ENCODE measurements around the gene AOC2. TPM values are rescaled to one million over a fixed set of nuclear protein-coding genes. Genes with fewer than 3 reads are reported as not detected.
A peak's percentile ranks its signal among the peaks of the same experiment; 100 is the strongest.
"Not testable (repeated sequence)": the region's sequence is repeated elsewhere in the genome, so short reads cannot be mapped to it uniquely, and the experiment has no call there.

Gene AOC2
- total RNA-seq, 1 experiment from 2014 or later: 0.11 TPM

DNA sequence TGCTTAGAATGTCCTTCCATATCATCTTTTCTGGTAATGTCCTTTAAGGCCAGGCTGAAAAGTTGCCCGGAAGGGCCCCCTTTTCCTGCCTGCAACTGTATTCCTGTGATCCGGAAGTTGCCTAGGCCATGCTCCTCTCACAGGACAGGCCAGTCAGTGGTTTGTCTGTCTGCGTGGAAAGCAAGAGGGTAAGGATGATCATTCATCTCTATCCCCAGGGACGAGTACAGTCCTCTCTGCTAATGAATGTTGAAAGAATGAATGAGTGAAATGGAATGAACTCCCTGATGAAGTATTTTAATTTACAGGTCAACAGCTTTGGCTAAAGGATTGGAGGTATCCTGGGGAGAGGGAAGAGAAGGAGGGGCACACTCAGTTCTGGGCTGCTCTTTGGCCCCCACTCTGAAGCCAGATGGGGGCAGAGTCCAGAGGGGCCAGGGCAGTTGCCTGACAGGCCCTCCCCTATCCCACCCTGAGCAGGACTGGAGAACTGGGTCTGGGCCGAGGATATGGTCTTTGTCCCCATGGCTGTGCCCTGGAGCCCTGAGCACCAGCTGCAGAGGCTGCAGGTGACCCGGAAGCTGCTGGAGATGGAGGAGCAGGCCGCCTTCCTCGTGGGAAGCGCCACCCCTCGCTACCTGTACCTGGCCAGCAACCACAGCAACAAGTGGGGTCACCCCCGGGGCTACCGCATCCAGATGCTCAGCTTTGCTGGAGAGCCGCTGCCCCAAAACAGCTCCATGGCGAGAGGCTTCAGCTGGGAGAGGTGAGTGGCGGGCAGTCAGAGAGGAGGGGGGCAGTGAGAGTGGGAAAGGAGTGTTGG, 9.8 kb downstream of the AOC2 start:
- no peak for DNase-seq (ENCODE audit: low read depth)

- DNase-seq (ENCODE audit: low read depth): no peak
These were observed 10.7 kb downstream of the AOC2 start for GRCh38 chr17:42855048-42855596.

DNA sequence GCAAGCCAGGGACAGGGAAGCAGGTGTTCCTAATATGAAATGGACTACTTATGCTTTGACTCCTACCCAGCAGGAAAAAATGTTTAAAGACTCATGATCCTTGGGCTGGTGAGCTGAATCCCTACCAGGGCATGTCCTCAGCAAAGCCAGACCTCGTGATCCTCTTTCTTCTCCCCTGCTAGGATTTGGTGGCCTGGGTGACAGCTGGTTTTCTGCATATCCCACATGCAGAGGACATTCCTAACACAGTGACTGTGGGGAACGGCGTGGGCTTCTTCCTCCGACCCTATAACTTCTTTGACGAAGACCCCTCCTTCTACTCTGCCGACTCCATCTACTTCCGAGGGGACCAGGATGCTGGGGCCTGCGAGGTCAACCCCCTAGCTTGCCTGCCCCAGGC, 11.7 kb downstream of the AOC2 start:
- not testable (repeated sequence) for DNase-seq (ENCODE audit: low read depth)

- not testable (repeated sequence) for DNase-seq (ENCODE audit: low read depth)
These were observed 12.1 kb downstream of the AOC2 start for GRCh38 chr17:42856516-42856915.

GRCh38 chr17:42857389-42857788, 13.0 kb downstream of the AOC2 start:
- no peak for DNase-seq (ENCODE audit: low read depth)

DNA sequence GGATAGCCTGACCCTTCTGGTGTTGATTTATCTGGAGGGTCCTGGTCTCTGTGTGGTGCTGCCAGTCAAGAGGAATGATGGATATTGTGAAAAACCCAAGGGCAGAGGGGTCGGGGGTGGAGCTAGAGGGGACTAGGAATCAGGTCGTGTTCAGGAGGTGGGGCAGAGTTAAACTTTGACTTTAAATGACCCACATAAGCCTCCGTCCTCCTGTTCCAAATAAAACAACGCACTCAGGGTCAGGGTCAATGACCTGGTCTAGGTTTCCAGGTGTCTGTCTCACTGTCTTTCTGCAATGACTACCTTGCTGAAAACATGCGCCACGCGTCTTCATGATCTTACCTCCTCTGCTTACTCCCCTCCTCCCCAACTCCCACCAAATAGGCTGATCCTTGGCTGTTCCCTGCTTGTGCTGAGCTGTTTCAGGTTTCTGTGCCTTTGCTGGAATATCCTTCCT, 21.3 kb downstream of the AOC2 start:
- DNase-seq (ENCODE audit: low read depth): no peak

DNA sequence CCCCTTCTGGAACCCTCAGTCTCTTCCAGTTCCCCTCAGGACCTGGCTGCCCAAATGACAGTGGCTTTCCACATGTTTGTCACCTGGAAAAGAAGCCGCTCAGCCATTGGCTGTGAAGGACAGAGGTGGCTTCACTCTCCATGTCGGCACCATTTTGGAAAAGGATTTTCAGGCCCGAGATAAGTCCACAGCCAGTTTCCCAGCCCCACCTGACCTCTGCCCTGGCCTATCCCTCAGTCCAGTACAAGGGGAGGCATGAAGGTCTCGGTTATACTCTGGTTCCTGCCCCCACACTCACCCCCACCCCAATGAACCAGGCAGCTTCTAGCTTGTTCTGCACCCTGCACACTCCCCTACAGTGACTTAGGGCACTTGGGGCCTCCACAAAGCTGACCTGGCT, 21.8 kb downstream of the AOC2 start:
- no peak for DNase-seq (ENCODE audit: low read depth)

DNA sequence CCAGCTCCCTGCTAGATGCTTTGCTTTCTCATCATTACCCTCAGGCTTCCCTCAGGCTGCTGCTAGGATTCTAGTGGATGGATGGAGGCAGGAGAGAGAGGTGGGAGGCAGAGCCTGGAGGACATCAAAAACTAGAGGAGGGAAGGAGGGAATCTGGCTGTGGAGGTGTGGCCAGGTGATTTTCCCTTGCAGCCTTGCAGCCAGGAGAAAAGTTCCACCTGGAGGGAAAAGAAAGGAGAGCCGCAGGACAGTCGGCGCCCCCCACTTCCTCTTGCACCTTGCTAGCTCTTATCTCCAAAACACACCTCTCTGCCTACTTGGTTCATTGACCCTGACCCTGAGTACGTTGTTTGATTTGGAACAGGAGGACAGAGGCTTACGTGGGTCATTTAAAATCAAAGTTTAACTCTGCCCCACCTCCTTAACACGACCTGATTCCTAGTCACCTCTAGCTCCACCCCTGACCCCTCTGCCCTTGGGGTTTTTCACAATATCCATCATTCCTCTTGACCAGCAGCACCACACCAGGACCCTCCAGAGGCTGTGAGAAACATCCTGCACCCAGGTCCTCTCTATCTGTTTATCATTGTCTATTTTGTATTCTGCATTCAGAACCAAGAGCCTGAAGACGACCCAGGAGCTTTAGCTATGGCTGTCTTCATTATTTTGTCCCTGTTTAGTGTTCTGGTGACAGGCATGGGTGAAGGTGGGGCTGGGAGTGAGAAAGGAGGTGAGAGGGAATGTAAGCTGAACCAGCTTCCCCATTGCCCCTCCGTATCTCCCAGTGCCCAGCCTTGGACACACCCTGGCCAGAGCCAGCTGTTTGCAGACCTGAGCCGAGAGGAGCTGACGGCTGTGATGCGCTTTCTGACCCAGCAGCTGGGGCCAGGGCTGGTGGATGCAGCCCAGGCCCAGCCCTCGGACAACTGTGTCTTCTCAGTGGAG, 22.5 kb downstream of the AOC2 start:
- no peak for DNase-seq (ENCODE audit: low read depth)

DNA sequence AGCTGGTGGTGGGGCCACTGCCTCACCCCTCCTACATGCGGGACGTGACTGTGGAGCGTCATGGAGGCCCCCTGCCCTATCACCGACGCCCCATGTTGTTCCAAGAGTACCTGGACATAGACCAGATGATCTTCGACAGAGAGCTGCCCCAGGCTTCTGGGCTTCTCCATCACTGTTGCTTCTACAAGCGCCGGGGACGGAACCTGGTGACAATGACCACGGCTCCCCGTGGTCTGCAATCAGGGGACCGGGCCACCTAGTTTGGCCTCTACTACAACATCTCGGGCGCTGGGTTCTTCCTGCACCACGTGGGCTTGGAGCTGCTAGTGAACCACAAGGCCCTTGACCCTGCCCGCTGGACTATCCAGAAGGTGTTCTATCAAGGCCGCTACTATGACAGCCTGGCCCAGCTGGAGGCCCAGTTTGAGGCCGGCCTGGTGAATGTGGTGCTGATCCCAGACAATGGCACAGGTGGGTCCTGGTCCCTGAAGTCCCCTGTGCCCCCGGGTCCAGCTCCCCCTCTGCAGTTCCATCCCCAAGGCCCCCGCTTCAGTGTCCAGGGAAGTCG, 23.4 kb downstream of the AOC2 start:
- DNase-seq (ENCODE audit: low read depth): not testable (repeated sequence)

DNA sequence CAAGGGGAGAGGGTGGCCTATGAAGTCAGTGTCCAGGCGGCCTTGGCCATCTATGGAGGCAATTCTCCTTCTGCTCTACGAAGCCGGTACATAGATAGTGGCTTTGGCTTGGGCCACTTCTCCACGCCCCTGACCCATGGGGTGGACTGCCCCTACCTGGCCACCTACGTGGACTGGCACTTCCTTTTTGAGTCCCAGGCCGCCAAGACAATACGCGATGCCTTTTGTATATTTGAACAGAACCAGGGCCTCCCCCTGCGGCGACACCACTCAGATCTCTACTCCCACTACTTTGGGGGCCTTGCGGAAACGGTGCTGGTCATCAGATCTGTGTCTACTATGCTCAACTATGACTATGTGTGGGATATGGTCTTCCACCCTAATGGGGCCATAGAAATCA, 24.0 kb downstream of the AOC2 start:
- DNase-seq (ENCODE audit: low read depth): no peak

DNA sequence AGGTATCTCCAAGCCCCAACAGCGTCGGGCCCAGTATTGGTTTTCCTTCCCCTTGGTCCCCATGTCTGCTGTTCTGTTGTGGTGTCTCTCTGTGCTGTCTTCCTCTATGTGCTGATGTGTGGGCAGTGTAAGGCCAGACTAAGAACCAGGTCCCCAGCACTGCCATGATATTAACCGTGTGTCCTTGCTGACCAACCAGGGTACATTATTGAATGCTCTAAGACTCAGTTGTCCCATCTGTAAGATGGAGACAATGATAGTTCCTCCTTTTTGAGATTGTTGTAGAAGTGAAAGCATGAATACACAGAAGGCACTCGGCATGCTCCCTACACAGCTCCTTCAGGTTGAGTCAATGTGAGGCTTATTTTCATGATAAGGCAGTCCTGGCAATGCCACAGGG, 27.3 kb downstream of the AOC2 start:
- DNase-seq (ENCODE audit: low read depth): no peak

- no peak for DNase-seq (ENCODE audit: low read depth)
These were observed 28.0 kb downstream of the AOC2 start for GRCh38 chr17:42872251-42872965.

GRCh38 chr17:42873315-42873714, 28.9 kb downstream of the AOC2 start:
- no peak for DNase-seq (ENCODE audit: low read depth)

GRCh38 chr17:42873932-42874695, 29.7 kb downstream of the AOC2 start:
- DNase-seq (ENCODE audit: low read depth): not testable (repeated sequence)

DNA sequence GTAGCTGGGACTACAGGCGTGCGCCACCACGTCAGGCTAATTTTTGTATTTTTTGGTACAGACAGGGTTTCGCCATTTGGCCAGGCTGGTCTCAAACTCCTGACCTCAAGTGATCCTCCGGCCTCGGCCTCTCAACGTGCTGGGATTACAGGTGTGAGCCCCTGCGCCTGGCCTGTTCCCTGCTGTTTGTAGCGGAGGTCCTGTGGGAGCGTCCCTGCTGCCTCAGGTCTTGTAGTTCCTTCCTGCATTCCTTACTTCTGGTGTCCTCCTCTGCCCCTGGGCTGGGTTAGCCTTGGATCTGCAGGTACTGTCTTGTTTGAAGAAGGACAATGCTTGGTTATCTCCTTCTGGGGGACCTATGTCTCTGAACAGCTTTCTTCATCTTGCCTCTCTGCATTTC, 32.7 kb downstream of the AOC2 start:
- no peak for DNase-seq (ENCODE audit: low read depth)

- DNase-seq (ENCODE audit: low read depth): no peak
These were observed 33.9 kb downstream of the AOC2 start for GRCh38 chr17:42878123-42878880.

DNA sequence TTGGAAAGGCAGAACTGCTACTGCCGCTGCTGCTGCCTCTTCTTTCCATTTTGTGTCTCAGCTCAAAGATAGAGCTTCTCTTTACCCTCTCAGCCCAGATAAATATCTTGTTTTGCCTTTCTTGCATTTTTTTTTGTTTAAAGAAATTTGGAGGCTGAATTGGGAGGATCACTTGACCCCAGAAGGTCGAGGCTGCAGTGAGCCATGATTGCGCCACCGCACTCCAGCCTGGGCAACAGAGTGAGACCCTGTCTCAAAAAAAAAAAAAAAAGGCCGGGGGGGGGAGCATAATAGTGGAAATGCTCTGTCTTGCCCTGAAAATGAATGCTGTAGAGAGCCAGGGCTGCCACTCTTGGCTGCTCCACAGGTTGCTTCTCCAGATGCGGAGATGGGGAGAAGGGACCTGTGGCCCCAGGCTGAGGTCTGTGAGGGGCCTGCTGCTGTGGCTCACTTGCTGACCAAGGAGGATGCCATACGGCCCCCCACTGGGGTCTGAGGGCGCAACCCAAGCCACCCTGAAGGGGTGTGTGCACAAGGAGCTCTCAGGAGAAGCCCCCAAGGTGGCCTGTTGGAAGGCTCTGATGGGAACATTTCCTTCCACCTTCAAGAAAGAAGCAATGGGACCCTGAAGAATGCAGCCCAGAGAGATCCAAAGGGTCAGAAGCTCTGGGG, 34.7 kb downstream of the AOC2 start:
- DNase-seq (ENCODE audit: low read depth): no peak

DNA sequence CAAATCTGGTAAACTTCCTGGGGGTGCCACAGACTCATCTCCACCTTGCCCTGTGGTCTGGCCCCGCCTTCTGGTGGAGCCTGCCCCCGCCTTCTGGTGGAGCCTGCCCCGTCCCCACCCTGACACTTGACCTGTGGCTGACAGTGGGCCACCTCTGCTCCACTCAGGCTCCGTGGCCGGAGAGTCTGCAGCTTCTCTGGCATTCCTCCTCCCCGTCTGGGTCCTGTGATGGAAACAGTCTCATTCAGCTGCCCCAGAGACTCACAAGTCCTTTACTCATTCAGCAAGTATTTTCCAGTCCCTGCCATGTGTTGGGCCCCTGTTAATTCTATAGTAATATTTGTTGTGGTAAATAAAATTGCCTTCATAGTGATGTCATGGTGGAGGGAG, 35.2 kb downstream of the AOC2 start:
- peak; percentile 24 for DNase-seq (ENCODE audit: low read depth)

GRCh38 chr17:42880776-42881310, 36.5 kb downstream of the AOC2 start:
- no peak for DNase-seq (ENCODE audit: low read depth)
